IPS-18c (cell line): ENCODE measurements around the gene CD37.
"Not testable (repeated sequence)": the region's sequence is repeated elsewhere in the genome, so short reads cannot be mapped to it uniquely, and the experiment has no call there.

Experiments used
- H3K4me3 ChIP-seq: 2 replicates; pipeline ENCODE4 v1.7.0; 2013; ENCODE audit warnings: low read depth, mild to moderate bottlenecking, low read length, moderate library complexity; ENCODE audit not compliant: insufficient read depth
- H3K9me3 ChIP-seq: one replicate; pipeline ENCODE4 v1.6.1; 2013; ENCODE audit warnings: mild to moderate bottlenecking, low read length, moderate library complexity; ENCODE audit not compliant: control insufficient read depth, insufficient read depth

CD37 gene

GRCh38 chr19:49362048-49362928 lies 27.1 kb downstream of the CD37 start, which contains the start of gene TEAD2:
Gene TEAD2 (minus strand): TSS chr19:49362416. CDS start chr19:49360075, 2,341 bp downstream.
- H3K4me3 ChIP-seq, result peak within 1 kb of the TSS; percentile 97

DNA sequence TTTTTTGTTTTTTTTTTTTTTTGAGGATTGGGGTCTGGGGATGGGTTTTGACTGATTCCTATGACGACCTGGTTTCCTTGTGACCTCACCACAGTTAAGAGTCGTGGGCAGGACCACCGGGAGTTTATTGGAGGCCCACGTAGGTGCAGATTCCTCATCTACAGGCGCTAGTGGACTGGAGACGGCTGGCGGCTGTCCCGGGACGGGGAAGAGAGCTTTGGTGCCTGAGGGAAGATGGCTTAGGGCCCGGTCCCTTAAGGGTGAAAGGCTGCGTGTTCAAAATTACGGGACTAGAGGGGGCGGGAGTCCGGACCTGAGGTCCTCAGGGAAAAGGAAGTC lies 27.7 kb downstream of the CD37 start:
- Histone ChIP-seq H3K4me3 (peak overlapping the region; percentile 97), H3K9me3 (no peaks in the 10 kb centered on the region)

More at GRCh38 chr19:49362048-49362928, 27.1 kb downstream of the CD37 start, which contains the start of gene TEAD2:
- H3K9me3 ChIP-seq, result no peaks in the 10 kb centered on the region

DNA sequence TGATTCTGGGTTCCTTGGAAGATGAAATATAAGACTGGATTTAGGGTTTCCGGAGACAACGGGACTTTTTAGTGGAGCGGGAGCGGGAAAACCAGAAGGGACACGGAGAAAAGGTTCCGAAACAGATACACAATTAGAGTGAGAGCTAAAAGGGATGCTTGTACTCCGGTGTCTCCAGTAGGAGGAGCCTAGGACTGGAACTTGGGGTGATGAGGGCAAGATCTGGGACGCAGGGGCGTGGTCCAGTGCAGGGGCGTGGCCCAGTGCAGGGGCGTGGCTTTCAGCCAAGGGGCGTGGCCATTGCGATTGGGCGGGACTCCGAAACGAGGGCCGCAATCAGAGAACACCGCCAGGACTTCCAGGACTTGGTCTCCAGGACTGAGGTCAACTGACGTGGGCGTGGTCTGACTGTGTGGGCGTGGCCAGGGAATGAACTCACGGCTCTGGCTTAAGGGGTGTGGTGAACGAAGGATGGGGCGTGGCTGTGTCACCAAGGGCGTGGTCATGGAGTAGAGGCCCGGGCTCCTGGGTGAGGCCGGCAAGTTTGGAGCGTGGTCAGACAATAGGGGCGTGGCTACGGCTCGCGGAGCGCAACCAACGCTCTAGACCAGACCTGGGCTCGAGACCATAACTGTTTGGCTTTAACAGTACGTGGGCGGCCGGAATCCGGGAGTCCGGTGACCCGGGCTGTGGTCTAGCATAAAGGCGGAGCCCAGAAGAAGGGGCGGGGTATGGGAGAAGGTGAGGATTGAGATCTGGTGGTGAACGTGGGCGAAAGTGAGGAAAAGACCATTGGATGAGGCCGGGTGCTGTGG lies 28.3 kb downstream of the CD37 start, which contains the start of gene DKKL1:
Gene DKKL1, plus strand, starts transcription at position 610 of the 815 bp plus-strand sequence. Its CDS starts 122 bp downstream, at position 732.
- H3K4me3 ChIP-seq, result peak within 1 kb of the TSS; percentile 97
- no peaks in the 10 kb centered on the region for H3K9me3 ChIP-seq

GRCh38 chr19:49364083-49364737 lies 29.0 kb downstream of the CD37 start:
- Histone ChIP-seq H3K4me3 (peak overlapping the region; percentile 36; the same call in 1 of the 2 replicates), H3K9me3 (peaks cover 4% of the 10 kb centered on the region)

DNA sequence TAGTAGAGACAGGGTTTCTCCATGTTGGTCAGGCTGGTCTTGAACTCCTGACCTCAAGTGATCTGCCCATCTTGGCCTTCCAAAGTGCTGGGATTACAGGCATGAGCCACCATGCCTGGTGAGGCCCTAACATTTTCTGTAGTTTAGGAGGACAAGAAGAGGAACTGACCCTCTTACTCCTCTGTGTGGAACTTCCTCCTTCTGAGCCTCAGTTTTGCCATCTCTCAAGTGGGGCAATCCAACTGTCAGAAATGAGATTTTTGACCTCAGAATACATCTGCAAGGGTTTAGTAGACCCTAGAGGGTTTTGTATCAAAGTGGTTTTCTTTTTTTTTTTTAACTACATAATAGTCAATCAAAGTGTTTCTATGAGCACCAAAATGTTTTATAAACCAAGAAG lies 30.9 kb downstream of the CD37 start:
- Histone ChIP-seq H3K9me3 (peaks cover 7% of the 10 kb centered on the region), H3K4me3 (no peak overlapping the region)

DNA sequence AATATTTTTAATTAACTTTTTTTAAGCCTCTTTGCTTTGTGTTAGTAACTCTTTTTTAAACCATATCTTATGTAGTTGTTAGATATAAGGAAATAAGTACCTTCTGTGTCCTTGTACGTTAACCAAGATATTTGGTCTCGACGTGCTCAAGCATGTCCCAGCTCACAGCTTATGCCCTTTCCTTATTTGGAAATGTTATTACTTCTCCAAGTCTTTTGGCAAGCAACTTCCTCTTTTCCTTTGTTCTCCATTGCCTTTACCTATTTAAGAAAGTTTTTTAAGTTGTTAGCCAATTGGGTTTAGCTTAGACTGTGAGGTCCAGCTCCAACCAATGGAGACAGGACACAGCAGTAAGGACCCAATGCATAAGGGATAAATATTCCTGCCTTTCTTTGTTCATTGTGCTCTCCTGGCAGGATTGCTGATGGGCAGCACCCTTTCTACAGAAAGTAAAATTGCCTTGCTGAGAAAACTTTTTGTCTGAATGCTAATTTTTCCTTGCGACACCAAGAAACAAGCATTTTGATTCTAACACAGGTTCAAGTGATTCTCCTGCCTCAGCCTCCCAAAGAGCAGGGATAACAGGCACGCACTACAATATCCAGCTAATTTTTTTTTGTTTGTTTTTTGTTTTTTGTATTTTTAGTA lies 33.6 kb downstream of the CD37 start:
- H3K9me3 ChIP-seq, result peaks cover 7% of the 10 kb centered on the region
- H3K4me3 ChIP-seq, result no peak overlapping the region

GRCh38 chr19:49371184-49371583 lies 36.0 kb downstream of the CD37 start:
- Histone ChIP-seq H3K9me3 (peaks cover 7% of the 10 kb centered on the region), H3K4me3 (no peak overlapping the region)

- H3K4me3 ChIP-seq, result not testable (repeated sequence)
Observed at GRCh38 chr19:49373174-49373573, 38.0 kb downstream of the CD37 start.

DNA sequence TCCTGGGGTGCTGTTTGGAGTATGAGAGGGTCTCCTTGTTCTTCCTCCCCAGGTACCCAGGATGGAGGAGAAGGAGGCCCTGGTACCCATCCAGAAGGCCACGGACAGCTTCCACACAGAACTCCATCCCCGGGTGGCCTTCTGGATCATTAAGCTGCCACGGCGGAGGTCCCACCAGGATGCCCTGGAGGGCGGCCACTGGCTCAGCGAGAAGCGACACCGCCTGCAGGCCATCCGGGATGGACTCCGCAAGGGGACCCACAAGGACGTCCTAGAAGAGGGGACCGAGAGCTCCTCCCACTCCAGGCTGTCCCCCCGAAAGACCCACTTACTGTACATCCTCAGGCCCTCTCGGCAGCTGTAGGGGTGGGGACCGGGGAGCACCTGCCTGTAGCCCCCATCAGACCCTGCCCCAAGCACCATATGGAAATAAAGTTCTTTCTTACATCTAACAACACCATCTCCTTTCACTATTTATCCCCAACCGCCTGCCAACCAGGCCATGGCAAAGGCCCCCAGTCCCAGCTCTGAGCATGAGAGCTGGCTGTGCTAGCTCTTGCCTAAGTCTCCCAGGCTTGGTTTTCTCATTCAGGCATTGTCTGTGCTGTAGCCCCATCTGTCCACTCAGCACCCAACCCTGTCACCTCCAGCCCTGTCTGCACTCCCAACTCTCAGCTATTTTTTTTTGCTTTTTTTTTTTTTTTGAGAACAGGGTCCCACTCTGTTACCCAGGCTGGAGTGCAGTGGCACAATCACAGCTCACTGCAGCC lies 39.6 kb downstream of the CD37 start:
- Histone ChIP-seq H3K4me3 (no peak overlapping the region), H3K9me3 (no peaks in the 10 kb centered on the region)

More at GRCh38 chr19:49373174-49373573, 38.0 kb downstream of the CD37 start:
- not testable (repeated sequence) for H3K9me3 ChIP-seq

- Histone ChIP-seq H3K9me3 (no peaks in the 10 kb centered on the region), H3K4me3 (no peak overlapping the region)
Observed at GRCh38 chr19:49378512-49378911, 43.3 kb downstream of the CD37 start.

- Histone ChIP-seq H3K4me3 (no peak overlapping the region), H3K9me3 (no peaks in the 10 kb centered on the region)
Observed at GRCh38 chr19:49380391-49380790, 45.2 kb downstream of the CD37 start.

DNA sequence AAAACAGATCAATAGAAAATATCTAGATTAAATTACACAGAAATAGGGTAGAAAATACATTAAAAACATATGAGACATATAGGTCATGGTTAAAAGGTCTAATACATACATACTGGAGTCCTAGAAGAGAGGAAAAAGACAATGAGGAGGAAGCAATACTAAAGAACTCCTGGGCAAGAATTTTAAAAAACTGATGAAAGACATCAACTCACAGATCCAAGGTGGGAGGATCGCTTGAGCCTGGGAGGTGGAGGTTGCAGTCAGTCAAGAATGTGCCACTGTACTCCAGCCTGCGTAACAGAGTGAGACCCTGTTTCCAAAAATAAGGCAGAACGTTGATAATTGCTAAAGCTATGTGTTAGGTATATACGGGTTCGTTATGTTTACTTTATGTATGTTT lies 47.4 kb downstream of the CD37 start:
- Histone ChIP-seq H3K4me3 (no peak overlapping the region), H3K9me3 (no peaks in the 10 kb centered on the region)

DNA sequence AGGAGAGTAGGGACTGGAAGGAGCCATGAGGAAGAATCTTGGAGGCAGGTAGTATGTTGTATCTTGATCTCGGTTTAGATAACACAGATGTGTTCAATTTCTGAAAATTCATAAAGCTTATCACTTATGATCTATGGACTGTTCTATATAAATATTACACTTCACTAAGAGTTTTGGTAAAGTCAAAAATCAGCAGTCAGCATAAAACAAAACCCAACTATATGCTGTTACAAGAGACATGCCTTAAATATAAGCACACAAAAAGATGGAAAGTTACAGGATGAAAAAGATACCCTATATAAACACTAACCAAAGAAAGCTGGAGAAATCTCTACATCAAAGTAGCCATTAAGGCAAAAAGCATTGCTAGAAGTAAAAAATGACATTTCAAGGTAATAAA lies 48.4 kb downstream of the CD37 start:
- H3K4me3 ChIP-seq, result no peak overlapping the region
- H3K9me3 ChIP-seq, result no peaks in the 10 kb centered on the region

DNA sequence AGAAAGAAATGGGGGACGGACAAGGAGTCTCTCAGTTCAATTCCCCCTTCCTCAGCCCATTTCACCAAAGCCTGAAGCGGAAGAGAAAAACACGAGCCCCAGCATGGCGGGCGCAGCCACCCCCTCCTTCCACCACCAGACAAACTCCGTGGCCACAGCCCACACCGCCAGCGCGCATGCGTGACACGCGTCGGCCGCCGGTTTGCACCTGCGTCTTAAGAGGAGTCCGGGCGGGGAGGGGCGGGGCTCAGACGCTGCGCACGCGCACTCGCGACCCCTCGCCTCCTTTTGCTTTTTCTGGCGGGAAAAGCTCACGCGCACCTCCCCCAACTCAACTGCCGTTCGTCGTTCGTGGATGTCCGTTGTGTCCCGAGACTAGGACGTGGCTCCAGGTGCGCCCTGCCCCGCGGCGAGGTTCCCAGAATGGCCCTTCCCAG lies 52.7 kb downstream of the CD37 start, which contains the start of gene KASH5:
Gene KASH5, plus strand, starts transcription at position 314 of the 437 bp plus-strand sequence. CDS start 2,635 bp downstream, outside the sequence.
- H3K4me3 ChIP-seq, result no peak within 1 kb of the TSS
- no peaks in the 10 kb centered on the region for H3K9me3 ChIP-seq

GRCh38 chr19:49389406-49389805 lies 54.2 kb downstream of the CD37 start:
- no peak overlapping the region for H3K4me3 ChIP-seq
- H3K9me3 ChIP-seq, result no peaks in the 10 kb centered on the region
